NCI-H1417 treated with DMSO at 0.1 percent for 48 hours (cell line): ENCODE results near the gene DYNLRB1.

Source experiments
- DNase-seq: peaks from one replicate; lab custom pipeline; 2025; lab: John Stamatoyannopoulos, UW

DYNLRB1 gene

DNA sequence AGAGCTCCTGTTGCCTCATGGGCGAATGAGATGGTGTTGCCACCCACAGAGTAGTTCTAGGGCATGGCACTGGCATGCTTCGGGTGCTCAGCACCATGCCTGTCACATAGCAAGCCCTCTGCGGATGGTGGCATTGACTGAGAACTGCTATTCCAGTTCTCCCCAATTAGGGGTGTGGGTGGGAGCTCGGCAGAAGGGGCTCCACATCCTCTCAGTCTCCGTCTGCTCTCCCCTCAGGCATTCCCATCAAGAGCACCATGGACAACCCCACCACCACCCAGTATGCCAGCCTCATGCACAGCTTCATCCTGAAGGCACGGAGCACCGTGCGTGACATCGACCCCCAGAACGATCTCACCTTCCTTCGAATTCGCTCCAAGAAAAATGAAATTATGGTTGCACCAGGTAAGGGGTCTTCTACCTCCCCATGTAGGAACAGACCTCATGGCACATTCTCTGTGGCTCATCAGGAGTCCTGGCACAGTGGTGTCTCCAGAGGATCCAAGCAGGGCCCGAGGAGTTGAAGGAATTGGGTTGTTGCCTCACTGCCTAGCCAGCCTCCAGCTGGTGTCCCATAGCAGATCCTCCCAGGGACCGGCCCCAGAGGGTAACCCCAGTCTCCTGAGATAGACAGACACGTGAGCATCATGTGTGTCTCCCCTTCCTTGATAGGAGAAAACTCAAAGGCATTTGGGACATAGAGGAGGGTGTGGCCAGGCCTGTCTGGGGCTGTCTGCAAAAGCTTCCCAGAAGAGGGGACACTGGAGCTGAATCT lies 18.4 kb downstream of the DYNLRB1 start:
- DNase-seq, result no peak

DNA sequence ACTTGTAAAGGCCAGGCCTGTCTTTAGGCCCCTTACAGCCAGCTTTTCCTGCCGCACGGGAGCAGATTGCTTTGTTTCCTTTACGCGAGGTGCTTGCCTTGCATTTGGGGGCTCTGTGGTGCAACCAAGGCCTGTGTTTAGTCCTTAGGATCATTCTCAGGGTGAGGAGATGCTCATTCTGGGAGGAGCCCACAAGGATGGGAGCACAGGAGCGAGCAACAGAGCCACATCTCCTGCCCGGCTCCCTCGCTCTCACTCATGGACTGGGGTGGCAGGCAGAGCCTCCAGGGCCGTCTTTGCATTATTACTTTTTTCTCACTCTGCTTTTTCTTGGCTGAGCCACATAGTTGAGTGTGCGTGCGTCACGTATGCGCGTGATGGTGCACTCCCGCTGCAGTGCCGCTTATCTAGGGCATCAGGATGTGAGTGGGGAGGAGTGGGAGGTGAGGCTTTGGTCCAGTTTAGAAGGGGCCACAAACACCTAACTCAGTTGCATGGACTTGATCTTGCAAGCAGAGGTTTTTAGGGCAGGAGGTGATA lies 19.1 kb downstream of the DYNLRB1 start:
- DNase-seq, result no peak

DNA sequence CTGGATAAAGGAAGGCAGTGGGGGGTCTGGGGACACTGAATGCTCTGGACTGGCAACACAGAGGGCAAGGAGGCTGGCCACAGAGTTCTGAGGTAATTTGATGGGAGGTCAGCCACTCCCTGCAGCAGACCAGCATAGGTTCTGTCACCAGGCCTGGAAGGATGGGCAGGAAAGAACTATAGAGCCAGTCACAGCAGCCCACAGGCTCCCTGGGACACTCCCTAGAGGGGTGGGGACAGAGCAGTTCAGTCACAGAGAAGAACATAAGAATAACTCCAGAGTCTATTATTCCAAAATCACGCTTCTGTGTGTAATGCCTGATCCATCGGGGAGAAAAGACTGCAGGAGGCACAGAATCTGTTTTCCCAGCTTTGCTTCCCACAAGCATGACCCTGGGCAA lies 19.6 kb downstream of the DYNLRB1 start:
- no peak for DNase-seq

DNA sequence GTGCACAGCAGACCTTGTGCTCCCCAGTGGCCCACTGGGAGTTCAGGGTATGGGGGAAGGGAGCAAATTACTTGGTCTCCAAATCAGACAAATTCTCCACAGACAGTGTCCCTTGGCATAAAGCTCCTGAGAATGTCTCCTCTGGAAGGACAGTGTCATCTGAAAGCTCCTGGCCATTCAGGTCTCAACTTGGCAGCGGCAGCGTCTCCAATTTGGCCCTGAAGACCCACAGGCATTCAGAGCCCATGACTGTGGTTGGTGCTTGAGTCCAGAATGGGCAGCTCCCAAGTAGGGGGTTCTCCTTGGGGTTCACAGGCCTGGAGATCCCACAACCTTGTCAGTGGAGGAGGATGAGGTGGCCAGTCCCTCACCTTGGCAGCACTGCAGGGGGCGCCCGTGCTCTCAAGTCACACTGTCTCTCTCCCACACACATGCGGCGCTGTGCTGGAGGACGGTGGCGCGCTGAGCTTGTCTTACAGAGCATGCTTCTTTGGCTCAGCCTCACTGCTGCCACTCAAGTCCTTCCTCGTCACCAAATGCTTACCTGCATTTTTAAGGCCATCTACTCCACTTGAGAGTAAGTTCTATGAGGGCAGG lies 20.7 kb downstream of the DYNLRB1 start:
- DNase-seq, result no peak

DNA sequence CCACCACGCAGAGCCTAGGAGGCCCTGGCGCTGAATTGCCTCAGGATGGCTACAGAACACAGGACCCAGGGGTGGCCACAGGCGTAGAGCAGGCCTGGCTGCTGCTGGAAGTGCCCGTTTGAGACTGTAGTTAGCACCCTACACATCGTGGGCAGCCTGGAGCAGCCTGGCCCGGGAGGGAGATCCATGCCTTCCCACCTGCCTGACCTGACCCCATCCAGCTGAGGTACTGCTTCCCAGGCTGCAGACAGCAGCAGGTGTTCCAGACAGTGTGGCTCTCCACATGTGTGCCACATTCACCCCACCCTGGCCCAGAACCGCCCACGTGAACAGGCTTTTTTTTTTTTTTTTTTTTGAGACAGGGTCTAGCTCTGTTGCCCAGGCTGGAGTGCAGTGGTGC lies 21.4 kb downstream of the DYNLRB1 start:
- DNase-seq, result no peak

DNA sequence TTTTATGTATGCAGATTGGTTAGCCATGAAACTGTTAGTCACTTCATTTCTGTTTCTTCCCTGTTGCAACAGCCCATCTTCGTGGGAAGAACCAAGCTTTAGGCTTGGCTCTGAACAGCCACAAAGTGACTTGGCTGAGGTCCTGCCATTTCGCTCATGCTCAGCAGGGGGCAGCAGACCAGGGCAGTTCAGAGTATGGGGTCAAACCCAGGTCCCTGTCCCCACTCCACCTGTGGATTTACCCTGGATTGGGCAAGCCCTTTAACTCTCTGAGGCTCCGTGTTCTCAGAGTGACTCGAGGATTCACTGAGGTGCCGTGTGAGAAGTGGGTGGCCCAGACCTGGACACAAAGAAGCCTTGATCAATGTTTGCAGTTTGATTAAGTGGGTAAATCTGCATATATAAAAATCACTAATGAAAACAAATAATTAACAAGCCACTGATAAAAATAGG lies 22.5 kb downstream of the DYNLRB1 start:
- no peak for DNase-seq

DNA sequence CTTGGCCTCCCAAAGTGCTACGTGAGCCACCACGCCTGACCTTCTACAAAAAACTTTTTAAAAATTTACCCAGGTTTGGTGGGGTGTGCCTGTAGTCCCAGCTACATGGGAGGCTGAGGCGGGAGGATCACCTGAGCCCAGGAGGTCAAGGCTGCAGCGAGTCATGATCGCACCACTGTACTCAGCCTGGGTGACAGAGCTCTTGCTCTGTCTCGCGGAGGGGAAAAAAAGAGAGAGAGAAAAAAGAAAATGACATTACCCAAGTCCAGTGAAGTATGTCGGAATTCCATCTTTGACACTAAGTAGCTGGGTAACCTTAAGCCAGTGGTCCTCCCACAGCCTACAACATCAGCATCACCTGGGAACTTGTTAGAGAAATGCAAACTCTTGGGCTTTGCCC lies 23.5 kb downstream of the DYNLRB1 start:
- DNase-seq, result no peak

DNA sequence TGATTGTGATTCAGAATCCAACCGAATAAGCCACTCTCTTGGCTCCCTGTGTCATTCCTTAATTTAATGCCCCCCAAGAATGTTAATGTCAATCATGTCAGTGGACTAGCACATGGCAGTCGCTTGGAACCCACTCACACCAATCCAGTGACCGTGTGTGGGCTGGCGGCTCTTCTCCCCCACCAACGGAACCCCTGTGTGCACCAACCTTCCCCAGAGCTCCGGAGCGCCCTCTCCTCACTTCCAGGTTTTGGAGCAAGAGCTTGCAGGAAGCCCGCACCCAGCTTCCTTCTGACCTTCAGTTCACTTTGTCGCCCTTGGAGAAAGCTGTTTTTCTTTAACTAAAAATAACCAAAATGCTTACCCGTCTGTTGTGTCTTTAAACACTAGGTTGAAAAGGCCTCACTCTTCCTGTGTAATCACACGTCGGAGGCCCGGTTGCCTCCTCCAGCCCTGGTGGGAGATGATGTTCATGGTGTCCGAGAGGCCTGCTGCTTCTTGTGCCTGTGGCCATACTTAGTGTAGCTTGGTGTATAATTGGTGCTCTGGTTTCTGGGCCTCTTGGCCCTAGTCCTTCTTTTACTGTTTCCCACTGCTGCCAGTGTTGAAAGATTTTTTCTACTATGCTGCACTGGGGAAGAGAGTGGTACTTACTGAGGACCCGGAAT lies 24.5 kb downstream of the DYNLRB1 start:
- no peak for DNase-seq

DNA sequence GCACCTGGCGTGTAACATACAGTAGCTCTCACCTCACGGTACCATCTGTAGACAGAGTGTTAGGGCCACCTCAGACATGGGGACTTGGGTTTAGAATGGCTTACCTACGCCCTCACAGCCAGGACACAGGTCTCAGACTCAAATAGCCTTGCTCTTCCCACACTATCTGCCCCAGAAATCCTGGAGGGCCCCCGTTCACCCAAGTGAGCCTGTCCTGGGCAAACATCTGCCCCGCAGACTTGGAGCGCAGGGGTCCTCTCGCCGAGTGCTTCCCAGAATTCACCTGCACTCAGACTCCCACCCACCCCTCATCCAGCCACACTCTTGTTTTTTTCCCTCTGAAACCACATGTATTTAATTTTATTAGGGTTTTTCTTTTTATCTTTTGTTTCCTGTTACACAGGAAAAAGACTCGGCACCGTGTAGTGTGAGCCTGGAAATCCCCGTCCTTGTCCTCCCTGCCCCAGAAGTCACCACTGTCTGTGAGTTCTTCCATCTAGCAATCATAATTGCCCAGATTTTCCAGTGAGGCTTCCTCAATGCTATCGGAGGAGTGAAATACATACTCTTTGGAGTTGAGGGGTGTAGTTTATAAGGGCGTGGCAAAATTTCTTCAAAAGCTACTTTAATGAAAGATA lies 25.2 kb downstream of the DYNLRB1 start:
- no peak for DNase-seq

DNA sequence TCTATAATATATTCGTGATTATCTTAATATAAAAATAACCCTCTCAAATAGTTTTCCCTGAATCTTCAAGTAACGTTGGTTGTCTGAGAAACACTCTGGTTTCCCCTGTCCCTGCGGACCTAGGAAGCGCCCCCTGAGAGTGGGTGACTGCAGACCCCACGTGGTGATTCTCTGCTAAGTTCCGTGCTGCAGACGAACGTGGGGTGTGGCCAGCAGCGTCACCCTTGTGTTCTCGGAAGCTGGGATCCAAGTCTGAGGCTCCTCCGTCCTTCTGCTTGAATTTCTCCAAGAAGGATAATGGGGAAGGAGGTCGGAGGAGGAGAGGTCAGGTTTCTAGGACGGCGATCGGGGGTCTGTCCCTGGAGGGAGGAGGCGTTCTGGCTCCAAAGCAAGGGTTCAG lies 25.7 kb downstream of the DYNLRB1 start:
- DNase-seq, result no peak

DNA sequence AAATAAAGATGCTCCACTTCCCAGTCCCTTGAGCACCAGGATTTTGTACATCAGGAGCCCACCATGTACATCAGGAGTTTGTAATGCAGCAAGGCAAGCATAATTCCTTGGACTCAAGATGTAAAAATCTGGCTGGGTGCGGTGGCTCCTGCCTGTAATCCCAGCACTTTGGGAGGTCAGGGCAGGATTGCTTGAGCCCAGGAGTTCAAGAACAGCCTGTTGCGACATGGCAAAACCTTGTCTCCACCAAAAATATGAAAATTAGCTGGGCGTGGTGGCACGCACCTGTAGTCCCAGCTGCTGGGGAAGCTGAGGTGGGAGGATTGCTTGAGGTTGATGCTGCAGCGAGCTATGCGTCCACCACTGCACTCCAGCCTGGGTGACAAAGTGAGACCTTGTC lies 26.2 kb downstream of the DYNLRB1 start:
- DNase-seq, result no peak

DNA sequence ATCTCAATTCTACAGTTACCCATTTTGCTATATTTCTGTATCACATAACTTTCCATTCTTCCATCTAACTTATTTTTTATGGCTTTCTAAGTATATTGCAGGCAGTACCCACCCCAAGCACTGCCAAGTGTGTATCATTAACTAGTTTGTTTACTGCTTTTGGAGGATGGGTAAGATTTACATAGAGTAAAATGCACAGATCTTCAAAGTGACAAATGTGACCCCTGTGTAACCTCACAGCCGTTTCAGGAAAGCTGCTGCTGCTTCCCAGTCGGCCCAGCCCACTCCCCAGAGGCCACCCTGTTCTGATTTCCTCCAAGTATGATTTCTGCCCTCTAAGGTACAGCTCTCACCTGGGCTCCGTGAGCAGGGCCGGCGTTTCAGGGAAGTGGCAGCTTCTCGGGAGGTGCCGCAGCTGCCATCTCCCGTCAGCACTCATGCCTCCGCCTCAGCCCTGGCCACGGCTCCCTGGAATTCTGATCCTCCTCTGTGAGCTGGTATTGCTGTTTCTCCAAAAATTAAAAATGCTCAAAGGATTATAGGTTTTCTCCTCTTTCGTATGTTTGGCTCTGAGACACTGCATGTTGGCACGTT lies 27.3 kb downstream of the DYNLRB1 start:
- no peak for DNase-seq

DNA sequence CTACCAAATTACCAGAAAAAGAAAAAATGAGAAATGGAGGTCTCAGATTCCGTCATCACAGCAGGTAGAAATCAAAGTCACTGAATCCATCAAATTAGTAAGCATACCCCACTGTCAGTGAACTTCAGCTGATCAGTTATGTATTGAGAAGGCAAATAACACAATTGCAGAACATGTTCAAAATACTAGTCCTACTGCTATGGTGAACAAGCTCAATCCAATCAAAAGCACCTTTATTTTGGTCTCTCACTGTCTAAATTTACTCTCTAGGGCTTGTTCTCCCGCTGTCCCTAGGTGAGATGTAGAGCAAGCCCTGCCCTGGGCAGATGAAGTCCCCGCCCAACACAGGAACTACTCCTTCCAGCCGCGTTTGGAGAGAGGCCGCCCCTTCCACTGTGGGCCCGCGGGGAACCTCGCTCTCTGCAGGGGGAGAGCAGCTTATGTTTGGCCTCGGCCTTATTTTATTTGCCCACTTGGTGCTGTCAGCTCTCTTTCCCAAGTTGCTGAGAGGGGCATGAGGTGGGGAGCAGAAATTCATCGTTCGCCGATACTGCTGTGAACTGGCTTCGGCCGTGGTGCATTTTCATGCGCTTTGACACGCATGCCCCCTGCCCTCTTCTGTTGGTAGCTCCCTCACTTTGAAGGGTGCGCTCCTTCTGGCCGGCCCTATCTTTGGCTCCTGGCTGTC lies 28.0 kb downstream of the DYNLRB1 start:
- DNase-seq, result no peak

DNA sequence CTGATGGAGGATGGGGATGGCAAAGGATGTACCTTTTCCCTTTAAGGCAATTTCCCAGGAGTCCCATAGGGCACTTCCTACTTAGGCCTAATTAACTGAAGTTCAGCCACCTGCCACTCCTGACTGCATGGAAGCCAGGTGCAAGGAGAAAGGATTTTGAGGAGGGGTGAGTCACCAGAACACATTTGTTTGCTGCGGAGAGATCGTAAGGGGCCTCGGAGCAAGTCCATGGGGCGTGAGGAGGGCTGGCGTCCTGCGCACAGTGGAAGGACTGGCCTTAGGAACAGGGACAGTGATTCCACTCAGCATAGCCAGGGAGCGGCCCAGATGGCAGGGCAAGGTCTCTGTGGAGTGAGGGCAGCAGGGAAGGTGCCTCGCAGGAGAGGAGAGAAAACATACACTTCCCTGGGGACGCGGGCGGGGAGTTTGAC lies 30.5 kb downstream of the DYNLRB1 start:
- DNase-seq, result peak; percentile 86

DNA sequence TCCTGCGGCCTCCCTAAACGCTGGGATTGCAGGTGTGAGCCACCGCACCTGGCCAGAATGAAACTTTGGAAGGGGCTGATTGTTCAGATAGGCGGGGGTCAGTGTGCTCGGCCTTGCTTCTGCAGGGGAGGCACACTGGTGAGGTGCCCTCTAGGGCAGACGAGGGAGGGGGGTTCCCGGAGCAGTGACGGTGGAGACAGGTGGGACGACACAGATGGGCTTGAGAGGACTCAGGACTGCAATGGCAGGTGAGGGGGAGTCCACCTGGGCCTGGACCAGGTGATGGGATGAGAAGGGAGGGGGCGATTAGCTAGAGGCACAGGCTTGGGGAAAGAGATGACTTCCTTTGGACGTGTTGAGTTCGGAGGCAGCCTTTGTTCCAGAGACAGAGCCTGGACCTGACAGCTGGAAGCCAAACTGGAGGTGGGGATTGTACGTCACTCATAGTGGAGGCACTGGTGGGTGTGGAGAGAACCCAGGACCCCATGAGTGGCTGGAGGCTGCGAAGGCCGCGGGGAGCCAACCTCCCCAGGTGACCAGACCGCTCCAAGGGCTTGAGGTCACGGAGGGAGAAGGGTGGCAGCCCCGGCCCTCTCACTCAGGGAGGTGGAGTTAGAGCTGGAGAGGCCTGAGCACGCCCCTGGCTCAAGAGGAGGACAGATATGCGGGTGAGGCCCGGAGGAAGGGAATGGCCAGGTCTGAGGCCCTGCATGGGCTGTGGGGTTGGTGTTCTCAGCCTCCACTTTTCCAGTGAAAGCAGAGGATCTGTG lies 31.8 kb downstream of the DYNLRB1 start:
- DNase-seq, result no peak

DNA sequence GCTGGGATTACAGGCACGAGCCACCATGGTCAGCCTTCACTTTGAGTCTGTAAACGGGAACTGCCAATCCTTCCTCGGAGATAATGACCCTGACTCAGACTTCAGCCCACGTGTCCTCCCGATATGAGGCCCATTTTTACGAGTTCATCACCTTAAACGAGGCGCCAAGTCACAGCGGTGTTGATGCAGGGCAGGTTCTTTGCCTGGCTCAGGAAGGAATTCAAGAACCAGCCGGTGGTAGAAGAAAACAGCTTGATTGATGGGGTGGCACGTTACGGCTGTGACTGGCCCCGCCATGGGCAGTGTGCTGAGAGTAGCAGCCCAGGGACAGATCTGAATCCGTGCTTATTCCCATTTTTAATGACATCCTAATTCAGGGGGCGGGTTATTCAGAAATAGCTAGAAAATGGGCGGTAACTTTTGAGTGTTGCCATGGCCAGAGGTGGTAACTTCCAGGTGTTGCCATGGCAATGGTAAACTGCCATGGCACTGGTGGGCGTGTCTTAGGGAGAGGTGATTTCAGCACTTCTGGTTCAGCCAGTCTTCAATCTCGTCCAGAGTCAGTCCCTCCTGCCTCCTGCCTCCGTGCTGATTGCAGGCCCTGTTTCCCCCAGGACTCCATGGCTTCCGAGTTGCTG lies 33.2 kb downstream of the DYNLRB1 start:
- DNase-seq, result no peak

DNA sequence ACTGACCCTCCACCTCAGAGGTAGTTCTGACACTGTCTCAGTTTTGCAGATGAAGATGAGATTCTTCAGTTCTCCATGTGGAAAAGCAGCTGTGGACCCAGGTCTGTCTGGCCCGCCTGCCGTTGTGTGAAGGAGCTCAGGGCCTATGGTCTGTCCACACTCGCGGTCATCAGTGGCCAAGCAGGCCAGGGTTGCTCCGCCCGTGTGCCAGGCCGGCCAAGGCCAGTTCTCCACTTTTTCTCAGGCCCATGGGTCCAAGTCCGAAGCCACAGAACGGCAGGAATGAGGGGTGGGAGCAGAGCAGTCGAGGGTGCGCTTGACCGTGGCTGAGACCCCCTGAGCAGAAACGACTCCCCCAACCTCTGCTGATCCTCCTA lies 33.7 kb downstream of the DYNLRB1 start:
- DNase-seq, result no peak

DNA sequence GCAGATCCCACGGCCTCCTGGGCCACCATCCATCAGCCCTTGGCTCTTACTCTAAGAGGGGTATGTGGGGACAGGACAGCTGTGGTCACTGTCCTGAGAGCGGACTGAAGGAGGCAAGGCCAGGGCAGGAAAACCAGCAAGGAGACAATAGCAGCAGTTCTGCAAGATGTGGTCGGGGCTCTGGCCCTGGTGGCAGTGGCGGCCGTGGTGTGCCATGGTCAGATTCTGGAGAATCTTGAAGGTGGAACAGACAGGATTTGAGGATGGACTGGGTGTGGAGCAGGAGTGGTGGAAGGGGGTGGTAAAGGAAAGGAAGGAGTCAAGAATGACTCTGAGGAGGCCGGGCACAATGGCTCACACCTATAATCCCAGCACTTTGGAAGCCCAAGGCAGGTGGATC lies 36.3 kb downstream of the DYNLRB1 start:
- no peak for DNase-seq

DNA sequence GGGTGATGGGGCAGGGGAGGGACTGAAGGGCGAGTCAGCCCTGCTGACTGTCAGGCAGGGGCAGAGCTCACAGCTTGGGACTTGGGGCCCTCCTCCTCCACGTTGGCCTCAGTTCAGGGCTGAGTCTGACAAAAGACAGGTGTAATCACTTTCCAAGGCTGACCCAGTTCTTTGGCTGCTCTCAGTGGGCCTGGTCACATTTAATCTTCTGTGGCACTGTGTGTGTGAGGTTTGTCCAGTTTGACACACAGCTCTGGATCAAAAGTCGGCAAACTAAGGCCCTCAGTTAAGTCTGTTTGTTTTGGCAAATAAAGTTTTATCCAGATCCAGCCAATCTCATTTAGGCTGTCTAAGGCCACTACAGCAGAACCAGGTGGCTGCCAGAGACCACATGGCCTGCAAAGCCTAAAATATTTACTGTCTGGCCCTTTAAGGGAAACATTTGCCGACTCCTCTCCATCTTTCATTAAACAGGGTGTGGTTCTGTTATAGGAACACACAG lies 37.2 kb downstream of the DYNLRB1 start:
- DNase-seq, result no peak

DNA sequence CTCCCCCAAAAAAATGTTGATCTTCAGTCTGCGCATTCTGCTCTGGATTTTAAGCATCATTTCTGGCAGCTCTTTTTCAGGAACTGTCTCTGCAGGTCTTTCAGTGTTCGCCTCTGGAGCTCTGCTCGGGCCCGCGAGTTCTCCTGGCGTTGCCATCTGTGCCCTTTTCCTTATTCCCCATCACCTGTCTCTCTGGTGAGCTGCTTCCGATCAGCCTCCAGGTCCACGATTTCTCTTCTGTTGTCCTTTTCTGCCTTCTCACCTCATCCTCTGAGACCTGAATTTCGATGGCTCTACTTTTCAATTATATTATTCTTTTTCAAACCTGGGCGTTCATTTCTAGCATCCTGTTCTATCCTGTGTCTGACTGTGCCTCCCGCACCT lies 41.7 kb downstream of the DYNLRB1 start:
- DNase-seq, result no peak
